GM21528 (cell line): ENCODE results near the gene KCNH3.
"Not testable (repeated sequence)": the region's sequence is repeated elsewhere in the genome, so short reads cannot be mapped to it uniquely, and the experiment has no call there.

Experiments
- ATAC-seq: cut with Tn5 transposase; IDR thresholded peaks from one replicate; pipeline ENCODE4 v1.9.1; 2021; ENCODE audit warnings: mild to moderate bottlenecking, moderate library complexity; ENCODE audit not compliant: unreplicated experiment, low FRiP score

The KCNH3 gene

GRCh38 chr12:49583366-49584094 is 44.7 kb downstream of the KCNH3 start:
- ATAC-seq, result no peak

- no peak for ATAC-seq
These were observed 45.8 kb downstream of the KCNH3 start for GRCh38 chr12:49584591-49584990.

GRCh38 chr12:49585477-49586459 is 46.9 kb downstream of the KCNH3 start:
- ATAC-seq, result no peak

GRCh38 chr12:49587174-49587908 is 48.5 kb downstream of the KCNH3 start:
- ATAC-seq, result no peak

GRCh38 chr12:49588281-49588680 is 49.5 kb downstream of the KCNH3 start:
- ATAC-seq, result no peak

GRCh38 chr12:49588721-49589516 is 50.1 kb downstream of the KCNH3 start:
- no peak for ATAC-seq

- ATAC-seq, result no peak
These were observed 59.7 kb downstream of the KCNH3 start for GRCh38 chr12:49598527-49598926.

- no peak for ATAC-seq
These were observed 61.1 kb downstream of the KCNH3 start for GRCh38 chr12:49599961-49600360.

GRCh38 chr12:49603721-49604120 is 64.9 kb downstream of the KCNH3 start:
- no peak for ATAC-seq

- ATAC-seq, result no peak
These were observed 66.0 kb downstream of the KCNH3 start for GRCh38 chr12:49604856-49605255.

GRCh38 chr12:49605539-49605938 is 66.7 kb downstream of the KCNH3 start, which contains the start of gene FAM186B:
TSS of gene FAM186B (minus strand) at chr12:49605639. CDS start at chr12:49605477, 162 bp downstream.
- not testable (repeated sequence) for ATAC-seq
